Astrocyte (in vitro differentiated cells and primary cell): ENCODE results near the gene C18orf63.

Source experiments
- EZH2 ChIP-seq: IDR thresholded peaks from 2 replicates; pipeline ENCODE4 v1.6.1; 2012; ENCODE audit warnings: mild to moderate bottlenecking, low read length, inconsistent platforms; ENCODE audit not compliant: insufficient read depth
- TF ChIP-seq, protein P1 (sequence below): IDR thresholded peaks from 2 replicates; pipeline ENCODE4 v1.5.1; 2011; ENCODE audit warnings: low read depth, mild to moderate bottlenecking, inconsistent platforms, low read length, moderate library complexity; ENCODE audit not compliant: insufficient read depth

DNA sequence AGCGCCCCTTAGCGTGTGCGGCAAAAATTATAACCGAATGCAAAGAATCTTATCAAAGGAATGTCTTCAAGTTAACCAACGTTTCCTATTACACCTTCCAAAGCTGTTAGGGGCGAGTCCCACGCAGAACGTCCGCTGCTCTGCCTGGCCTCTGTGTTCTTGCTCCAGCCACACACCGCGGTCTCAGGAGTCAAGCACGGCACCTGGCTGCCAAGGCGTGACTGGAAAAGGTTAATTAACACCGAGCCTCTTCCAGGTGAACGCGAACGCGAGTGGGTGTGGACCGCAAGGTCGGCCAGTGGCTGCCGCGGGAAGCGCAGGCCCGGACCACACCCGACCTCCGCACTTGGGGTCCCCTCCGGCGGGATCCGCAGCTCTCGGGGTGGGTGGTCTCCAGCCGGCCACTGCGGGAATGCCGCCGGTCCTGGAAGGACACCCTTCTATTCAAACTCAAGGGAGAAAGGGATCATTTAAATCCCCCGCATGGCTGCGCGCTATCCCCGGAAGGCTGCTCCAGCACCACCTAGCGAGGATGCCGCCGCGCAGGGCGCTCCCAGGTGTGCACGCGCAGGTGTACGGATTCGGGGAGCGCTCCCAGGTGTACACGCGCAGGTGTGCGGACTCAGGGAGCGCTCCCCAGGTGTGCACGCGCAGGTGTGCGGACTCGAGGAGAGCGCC, 24.7 kb upstream of the C18orf63 start:
- TF ChIP-seq, protein P1, sequence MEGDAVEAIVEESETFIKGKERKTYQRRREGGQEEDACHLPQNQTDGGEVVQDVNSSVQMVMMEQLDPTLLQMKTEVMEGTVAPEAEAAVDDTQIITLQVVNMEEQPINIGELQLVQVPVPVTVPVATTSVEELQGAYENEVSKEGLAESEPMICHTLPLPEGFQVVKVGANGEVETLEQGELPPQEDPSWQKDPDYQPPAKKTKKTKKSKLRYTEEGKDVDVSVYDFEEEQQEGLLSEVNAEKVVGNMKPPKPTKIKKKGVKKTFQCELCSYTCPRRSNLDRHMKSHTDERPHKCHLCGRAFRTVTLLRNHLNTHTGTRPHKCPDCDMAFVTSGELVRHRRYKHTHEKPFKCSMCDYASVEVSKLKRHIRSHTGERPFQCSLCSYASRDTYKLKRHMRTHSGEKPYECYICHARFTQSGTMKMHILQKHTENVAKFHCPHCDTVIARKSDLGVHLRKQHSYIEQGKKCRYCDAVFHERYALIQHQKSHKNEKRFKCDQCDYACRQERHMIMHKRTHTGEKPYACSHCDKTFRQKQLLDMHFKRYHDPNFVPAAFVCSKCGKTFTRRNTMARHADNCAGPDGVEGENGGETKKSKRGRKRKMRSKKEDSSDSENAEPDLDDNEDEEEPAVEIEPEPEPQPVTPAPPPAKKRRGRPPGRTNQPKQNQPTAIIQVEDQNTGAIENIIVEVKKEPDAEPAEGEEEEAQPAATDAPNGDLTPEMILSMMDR: no peak
- no peak for TF ChIP-seq EZH2
